HG03520 (cell line): ENCODE results near the gene TMPRSS11F.

Source experiments
- ATAC-seq: cut with Tn5 transposase; IDR thresholded peaks from one replicate; pipeline ENCODE4 v1.9.1; 2021; ENCODE audit warnings: mild to moderate bottlenecking, moderate library complexity; ENCODE audit not compliant: unreplicated experiment

Gene TMPRSS11F

DNA sequence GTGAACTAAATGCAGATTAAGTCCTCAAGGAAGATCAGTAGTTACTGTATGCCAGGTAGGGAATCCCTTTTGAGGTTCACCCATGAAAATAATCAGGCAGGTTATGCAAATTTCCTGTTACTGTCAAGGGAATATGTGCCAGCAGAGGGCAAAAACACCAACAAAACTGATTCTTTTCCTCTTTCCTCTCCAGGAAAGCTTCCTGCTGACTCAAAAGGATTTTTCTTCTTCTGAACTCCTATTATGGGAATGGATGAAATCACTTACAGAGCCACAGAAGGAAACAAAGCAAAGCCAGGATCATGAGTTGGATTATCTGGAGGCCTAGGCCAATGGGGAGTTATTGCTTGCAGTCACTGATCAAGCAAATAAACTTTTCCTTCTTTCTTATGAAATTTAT, 49.7 kb downstream of the TMPRSS11F start:
- no peak for ATAC-seq

- ATAC-seq = no peak
Measured at GRCh38 chr4:68077737-68078136, 51.9 kb downstream of the TMPRSS11F start.

DNA sequence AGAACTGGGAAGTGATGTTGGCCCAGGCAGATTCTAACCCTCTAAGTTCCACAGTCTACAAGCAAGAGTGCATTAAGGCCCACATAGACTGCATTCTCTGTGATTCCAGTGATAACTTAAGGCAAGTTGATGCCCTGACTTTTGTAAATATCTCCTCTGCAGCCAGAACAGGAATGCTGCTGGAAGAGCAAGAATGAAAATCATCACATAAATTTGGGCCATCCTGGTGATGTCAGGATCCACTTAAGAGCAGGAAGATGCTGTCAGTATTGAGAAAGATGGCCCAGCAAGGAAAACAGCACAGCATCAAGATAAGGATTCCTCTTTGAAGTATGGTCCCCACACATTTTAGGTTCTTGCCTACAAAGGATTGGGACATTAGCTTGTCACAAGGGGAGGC, 52.4 kb downstream of the TMPRSS11F start:
- ATAC-seq = no peak

- ATAC-seq = no peak
Measured at GRCh38 chr4:68076194-68076593, 53.5 kb downstream of the TMPRSS11F start.

GRCh38 chr4:68074397-68074796, 55.3 kb downstream of the TMPRSS11F start:
- no peak for ATAC-seq

- ATAC-seq = no peak
Measured at GRCh38 chr4:68070302-68070701, 59.4 kb downstream of the TMPRSS11F start.

DNA sequence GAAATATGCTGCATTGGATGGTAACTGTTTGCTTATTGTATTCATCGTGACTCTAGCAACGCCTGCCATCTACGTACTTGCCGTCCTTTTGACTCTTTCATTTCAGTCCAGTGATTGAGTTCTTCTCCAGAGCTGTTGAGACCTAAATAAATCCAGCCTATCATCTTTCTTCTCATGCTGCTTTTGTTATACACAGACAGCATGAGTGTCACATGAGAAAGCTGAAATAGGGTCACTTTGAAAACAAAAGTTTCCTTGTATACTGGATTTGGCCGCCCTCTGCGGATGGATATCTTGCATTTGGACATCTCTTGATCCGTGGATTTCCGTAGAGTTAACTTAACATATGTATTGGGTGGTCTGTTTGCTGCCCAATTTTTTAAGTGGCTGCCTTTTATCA, 67.2 kb downstream of the TMPRSS11F start:
- no peak for ATAC-seq

DNA sequence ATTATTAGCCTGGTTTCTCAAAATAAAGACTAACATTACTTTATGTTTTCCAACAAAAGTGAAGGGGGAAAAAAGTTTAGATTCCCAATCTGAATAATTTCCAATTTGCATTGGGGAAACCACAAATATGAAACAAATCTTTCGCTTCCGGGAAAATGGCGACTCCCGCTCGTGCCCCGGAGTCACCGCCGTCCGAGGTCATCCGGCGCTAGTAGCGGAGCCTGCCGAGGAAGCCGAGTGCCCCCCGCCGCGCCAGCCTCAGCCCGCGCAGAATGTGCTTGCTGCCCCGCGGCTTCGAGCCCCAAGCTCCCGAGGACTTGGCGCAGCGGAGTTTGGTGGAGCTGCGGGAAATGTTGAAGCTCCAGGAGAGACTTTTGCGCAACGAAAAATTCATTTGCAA, 91.4 kb downstream of the TMPRSS11F start:
- no peak for ATAC-seq

DNA sequence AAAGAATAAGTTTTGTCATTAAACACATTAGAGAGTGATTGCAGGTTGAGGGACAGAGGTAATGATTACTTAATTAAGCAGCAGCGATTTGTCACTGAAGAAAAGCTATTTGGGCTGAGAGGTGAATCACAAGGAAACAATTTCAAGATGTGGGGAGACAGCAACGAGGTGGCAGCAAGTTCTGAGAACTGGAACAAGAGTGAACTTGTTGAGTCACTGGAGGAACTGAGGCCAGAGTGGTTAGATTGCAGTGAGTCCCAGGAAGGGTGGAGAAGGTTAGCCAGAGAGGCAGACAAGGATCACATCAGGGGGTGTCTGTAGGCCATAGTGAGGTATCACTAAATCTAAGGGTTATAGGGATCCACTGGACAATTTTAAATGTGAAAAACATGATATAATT, 108.5 kb downstream of the TMPRSS11F start:
- ATAC-seq = no peak

DNA sequence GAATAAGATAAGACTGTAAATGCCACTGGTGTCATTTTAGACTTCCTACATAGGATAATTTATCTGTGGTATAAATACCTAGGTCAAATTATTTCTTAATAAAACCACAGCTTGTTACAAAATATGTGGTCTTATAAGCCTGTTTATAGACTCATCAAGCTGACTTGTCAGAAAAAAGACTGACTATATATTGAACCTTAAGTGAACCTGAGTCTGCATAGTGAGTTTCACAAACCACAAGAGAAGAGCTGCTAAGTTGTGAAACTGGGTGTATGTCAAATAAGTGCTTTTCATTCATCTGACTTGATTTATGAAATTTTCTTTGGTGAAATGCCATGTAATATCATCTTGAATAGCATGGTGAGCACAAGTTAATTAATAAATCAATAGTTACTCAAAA, 118.0 kb downstream of the TMPRSS11F start:
- no peak for ATAC-seq
